ENCODE measurements around the gene CNST.

DNA sequence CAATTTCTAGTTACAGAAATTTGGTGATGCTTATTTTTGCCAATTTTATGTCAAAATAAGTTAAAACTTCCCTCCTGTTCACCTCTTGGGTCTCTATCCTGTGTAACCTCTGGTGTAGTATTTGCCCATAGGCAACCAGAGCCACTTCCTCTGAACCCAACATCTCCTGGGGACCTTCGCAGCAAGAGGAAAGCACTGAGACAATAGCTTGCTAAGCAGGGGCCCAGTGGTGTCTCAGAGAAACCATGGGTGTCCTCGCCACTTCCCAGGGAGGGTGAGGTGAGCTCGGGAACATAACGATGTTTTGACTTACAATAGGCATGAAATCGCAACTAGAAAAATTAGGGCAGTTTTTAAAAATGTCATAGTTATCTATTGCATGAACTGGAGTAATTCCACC lies 101.5 kb downstream of the CNST start:
- TF ChIP-seq SIN3A (IDR thresholded peaks at IDR 0.05; ENCODE audit: borderline replicate concordance, insufficient read depth, low read length), result no peak
- TF ChIP-seq POLR2AphosphoS5 (IDR thresholded peaks at IDR 0.05; ENCODE audit: low read depth, low read length), result no peak
- no peak for TF ChIP-seq FOXP2 (optimal IDR thresholded peaks at IDR 0.05; ENCODE audit: borderline replicate concordance, extremely low read depth, extremely low read length, insufficient read depth)
